Erythroblast (primary cell): ENCODE data around the gene ZSCAN5A.
"Not testable (repeated sequence)": the region's sequence is repeated elsewhere in the genome, so short reads cannot be mapped to it uniquely, and the experiment has no call there.

ENCODE experiments used
- DNase-seq, 2 experiments: peaks; one replicate each; lab custom pipeline; 2025; lab: John Stamatoyannopoulos, UW
- GATA1 ChIP-seq: IDR thresholded peaks from 2 replicates; pipeline ENCODE4 v1.6.1; 2011; ENCODE audit warnings: low read depth, mild to moderate bottlenecking, control low read depth, low read length, moderate library complexity
- POLR2A ChIP-seq: IDR thresholded peaks from 2 replicates; pipeline ENCODE4 v1.6.1; 2011; ENCODE audit warnings: mild to moderate bottlenecking, low read length

ZSCAN5A gene

GRCh38 chr19:56324436-56324835 is 9.8 kb upstream of the ZSCAN5A start:
- TF ChIP-seq GATA1 (no peak), POLR2A (no peak)
- DNase-seq, result no peak

DNA sequence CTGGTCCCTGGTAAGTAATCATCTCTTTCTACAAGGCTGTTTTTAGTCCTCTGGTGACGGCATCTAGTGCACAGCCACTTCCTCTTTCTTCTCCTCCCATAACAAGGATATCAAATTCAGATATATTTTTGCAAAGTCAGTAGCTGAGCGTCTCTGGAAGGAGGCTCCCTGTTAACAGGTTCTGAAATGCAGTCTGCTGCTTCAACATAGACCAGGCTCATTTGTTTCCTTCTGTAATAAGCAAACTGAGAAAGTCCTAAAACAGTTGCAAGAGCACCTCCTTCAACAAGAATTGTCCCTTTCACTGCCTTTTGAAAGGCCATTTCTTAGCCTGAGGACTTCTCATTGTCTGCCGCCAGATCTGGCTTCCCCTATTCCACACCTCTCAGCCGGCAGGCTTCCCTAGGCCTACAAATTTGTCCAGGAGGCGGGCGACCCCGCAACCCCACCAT is 7.4 kb upstream of the ZSCAN5A start:
- peak; percentile 83 to 84 for DNase-seq
- TF ChIP-seq POLR2A, result peak; percentile 84
- TF ChIP-seq GATA1, result no peak

DNA sequence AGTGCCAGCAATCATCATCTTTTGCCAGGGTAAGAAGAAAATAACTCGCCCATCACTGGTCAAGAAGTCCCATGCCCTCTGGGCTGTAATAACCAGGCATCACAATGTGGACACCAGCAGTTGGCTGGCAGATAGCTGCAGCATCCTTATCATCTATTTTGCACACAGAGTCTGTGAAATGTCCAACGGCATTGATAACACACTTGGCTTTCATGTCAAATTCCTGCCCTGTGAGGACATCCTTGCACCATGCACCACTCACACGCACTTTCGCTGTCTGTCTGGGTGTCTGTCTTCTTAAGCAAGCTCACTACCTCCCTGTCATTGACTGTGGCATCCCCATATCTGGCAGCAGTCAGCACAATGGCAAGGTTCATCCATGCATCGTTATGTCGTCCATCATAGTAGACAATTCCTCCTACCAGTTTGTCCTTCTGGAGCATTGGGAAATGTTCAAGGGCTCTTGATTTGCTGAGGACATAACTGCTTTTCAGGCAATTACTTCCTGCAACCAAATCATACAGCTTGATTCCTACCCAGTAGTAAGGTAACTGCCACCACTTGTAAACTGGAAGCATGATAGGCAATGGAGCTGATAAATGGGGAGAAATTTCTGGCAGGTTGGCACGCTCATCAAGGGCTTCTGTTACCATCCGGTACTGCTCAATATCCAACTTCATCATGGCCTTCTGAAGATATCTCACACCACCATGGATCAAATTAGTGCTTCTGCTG is 6.8 kb upstream of the ZSCAN5A start:
- peak; percentile 92 to 98 for DNase-seq
- peak; percentile 95 for TF ChIP-seq POLR2A
- TF ChIP-seq GATA1, result peak; percentile 94

DNA sequence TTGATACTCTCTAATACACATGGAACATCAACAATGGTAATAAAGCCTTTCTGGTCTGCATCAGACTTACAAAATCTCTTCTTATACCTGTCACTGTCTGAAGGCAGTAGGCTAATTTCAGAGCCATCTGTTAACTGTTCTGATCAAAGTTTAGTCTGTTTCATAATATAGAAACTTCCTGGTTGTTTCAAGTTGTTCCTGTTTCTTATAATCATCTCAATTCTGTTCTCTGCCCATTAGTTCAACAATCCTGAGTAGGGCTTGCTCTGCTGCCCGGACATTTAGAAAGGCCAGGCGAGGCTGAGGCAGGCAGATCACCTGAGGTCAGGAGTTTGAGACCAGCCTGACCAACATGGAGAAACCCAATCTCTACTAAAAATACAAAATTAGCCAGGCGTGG is 5.4 kb upstream of the ZSCAN5A start:
- TF ChIP-seq POLR2A, result no peak
- no peak for TF ChIP-seq GATA1
- DNase-seq, result no peak

DNA sequence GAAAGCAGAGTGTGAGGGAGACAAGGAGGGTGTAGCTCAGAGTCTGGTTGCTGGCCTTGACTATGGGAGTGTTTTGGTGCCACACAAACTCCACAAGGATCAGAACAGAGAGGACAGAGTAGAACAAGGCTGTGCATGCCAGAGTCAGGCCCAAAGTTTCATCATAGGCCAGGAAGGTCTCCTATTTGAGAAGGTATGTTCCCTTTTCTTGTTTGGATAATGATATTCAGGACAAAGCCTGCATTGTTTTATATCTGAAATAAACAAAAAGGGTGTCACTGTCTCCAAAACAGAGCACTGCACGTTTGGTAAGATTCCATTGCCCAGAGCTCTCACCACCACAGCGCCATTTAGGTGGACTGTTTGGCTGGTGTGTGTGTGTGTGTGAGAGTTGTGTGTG is 3.1 kb upstream of the ZSCAN5A start:
- DNase-seq, result no peak
- TF ChIP-seq POLR2A, result no peak
- no peak for TF ChIP-seq GATA1

DNA sequence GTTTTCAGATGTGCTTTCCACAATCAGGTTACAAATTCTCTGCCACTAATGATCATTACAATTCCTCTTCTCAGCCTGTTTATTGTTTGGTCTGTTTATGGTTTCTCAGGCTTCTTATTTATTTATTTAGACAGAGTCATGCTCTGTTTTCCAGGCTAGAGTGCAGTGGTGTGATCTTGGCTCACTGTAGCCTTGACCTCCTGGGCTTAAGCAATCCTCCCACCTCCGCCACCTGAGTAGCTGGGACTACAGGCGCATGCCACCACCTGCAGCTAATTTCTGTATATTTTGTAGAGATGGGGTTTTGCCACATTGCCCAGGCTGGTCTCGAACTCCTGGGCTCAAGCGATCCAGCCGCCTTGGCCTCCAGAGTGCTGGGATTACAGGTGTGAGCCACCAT is 2.1 kb upstream of the ZSCAN5A start:
- TF ChIP-seq POLR2A (no peak), GATA1 (no peak)
- DNase-seq, result no peak

GRCh38 chr19:56315077-56315828 is 614 bp upstream of the ZSCAN5A start:
- peak; percentile 58 for TF ChIP-seq POLR2A
- no peak for TF ChIP-seq GATA1

DNA sequence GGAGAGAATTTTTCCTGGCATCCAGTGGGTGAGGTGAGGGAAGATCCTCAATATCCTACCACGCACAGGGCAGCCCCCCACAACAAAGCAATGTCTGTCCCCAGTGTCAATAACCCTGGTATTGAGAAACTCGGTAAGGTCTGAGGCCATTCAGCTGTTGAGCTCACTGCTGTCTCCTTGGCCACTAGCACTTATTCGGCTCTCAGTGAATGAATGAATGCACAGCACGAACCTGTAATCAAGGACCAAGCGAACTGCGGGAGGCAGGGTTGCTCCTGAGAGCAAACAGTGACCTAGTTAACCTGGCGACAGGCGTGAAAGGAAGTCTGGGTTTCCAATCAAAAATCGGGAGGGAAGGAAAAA is 640 bp downstream of the ZSCAN5A start:
- peak; percentile 2 for TF ChIP-seq POLR2A
- TF ChIP-seq GATA1, result no peak
- DNase-seq, result no peak

More at GRCh38 chr19:56315077-56315828, 614 bp upstream of the ZSCAN5A start:
- peak; percentile 98 for DNase-seq

DNA sequence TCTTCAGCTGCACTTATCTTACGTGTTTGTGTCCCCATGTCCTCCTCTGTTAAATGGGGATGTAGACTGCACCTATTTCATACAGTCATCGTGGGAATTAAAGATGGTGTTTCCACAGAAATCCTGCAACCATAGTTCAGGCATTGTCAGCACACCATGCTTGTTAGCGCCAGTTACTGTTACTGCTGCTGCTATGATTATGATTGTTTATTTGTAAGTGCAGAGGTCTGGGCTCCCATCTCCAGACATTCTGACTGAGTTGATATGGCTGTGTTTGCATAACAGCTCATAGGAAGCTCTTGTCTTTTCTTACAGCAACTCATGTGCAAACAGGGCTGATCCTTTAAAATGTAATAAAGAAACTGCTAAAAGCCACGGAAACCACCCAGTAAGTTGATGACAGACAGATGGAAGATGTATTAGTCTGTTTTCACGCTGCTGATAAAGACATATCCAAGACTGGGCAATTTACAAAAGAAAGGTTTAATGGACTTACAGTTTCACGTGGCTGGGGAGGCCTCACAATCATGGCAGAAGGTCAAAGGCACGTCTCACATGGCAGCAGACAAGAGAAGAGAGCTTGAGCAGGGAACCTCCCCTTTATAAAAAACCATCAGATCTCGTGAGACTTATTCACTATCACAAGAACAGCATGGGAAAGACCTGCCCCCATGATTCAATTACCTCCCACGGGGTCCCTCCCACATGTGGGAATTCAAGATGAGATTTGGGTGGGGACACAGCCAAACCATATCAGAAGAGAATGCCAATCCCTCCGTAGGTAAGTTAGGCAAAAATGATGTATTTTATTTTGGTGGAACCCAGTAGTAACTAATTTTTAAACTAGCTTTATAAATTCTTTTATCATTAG is 1.6 kb downstream of the ZSCAN5A start:
- TF ChIP-seq POLR2A, result no peak
- no peak for TF ChIP-seq GATA1
- DNase-seq, result peak in 1 of 2 experiments; percentile 23

DNA sequence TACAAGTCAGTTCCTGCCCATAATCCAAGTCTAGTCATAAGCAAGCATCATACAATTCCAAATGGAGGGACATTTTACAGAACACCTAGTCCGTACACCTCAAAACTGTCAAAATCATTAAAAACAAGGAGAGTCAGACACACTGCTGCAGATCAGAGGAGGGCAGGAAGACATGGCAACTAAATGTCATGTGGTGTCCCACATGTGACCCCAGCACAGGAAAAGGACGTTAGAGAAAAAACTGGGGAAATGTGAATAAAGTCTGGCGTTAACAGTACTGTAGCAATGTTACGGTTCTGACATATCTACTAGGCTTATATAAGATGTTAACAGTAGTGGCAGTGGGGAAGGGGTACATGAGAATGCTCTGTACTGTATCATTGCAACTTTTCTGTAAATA is 2.3 kb downstream of the ZSCAN5A start:
- TF ChIP-seq POLR2A, result no peak
- no peak for TF ChIP-seq GATA1
- DNase-seq, result no peak

GRCh38 chr19:56310462-56310861 is 4.2 kb downstream of the ZSCAN5A start:
- no peak for TF ChIP-seq GATA1
- TF ChIP-seq POLR2A, result no peak
- DNase-seq, result no peak

DNA sequence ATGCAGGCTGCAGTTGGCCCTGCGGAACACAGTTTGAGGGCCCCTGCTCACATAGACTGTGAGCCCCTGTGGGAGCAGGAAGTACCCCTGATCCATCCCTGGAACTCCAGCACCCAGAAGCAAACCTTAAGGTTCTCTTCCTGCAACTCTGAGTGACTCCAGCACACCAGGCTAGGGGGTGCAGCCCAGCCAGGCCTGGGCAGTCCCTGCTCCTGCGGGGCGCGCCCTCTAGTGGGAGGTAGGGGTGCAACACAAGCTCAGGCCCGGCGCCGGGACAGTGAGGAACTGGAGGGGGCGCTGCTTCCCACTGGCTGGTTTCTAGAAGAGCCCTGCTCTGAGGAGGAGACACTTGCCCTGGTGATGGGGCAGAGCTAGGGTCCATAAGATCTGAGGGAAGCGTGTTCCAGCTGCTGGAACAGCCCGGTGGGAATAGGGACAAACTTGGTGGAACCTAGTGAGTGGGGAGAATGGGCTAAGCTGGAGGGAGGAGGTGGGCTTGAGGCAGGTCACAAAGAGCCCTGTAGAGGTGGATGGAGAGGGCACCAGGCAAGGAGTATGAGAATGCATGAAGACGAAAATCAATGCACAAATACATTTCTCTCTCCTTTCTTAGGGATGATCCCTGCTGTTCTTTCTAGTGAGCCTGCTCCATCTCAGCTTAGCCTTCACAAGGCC is 5.0 kb downstream of the ZSCAN5A start:
- TF ChIP-seq GATA1, result no peak
- no peak for TF ChIP-seq POLR2A
- DNase-seq, result peak; percentile 85 to 90

GRCh38 chr19:56308792-56309191 is 5.8 kb downstream of the ZSCAN5A start:
- TF ChIP-seq GATA1 (no peak), POLR2A (no peak)

DNA sequence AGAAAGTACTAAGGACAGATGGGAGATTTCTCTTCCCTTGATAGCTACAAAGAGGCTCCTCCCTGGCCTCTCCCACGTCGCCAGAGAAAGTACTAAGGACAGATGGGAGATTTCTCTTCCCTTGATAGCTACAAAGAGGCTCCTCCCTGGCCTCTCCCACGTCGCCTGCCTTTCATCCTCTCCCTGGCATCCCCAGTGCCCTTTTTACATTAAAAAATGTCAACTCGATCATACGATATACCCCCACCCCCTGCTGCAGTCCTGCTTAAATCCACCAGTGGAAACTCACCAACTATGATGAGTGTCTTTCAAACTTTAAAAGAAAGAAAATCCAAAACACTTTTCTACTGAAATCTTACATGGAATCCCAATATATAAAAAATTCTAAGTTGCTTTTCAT is 7.6 kb downstream of the ZSCAN5A start:
- not testable (repeated sequence) for DNase-seq

More at GRCh38 chr19:56308792-56309191, 5.8 kb downstream of the ZSCAN5A start:
- DNase-seq, result no peak

- no peak for DNase-seq
- TF ChIP-seq GATA1 (no peak), POLR2A (no peak)
Observed at GRCh38 chr19:56306016-56306415, 8.6 kb downstream of the ZSCAN5A start.
